ENCODE measurements around the gene COQ4. TPM values are rescaled to one million over a fixed set of nuclear protein-coding genes. Genes with fewer than 3 reads are reported as not detected.
A peak's percentile ranks its signal among the peaks of the same experiment; 100 is the strongest.

Gene COQ4
- total RNA-seq, 1 donor from 2014 or later: 35.6 TPM

- no peak for DNase-seq
Observed at GRCh38 chr9:128342971-128343680, 20.5 kb downstream of the COQ4 start.

- DNase-seq: no peak
Observed at GRCh38 chr9:128343855-128344254, 21.2 kb downstream of the COQ4 start.

GRCh38 chr9:128344931-128345605, 22.4 kb downstream of the COQ4 start:
- DNase-seq: no peak

GRCh38 chr9:128349125-128349524, 26.5 kb downstream of the COQ4 start:
- no peak for DNase-seq

- no peak for DNase-seq
Observed at GRCh38 chr9:128349772-128350171, 27.1 kb downstream of the COQ4 start.

- no peak for DNase-seq
Observed at GRCh38 chr9:128355451-128355850, 32.8 kb downstream of the COQ4 start.

- DNase-seq: no peak
Observed at GRCh38 chr9:128358090-128358489, 35.5 kb downstream of the COQ4 start.

GRCh38 chr9:128358861-128359260, 36.2 kb downstream of the COQ4 start:
- no peak for DNase-seq

GRCh38 chr9:128360826-128361225, 38.2 kb downstream of the COQ4 start:
- DNase-seq: no peak

- peak; percentile 26 for DNase-seq
Observed at GRCh38 chr9:128361296-128361985, 38.8 kb downstream of the COQ4 start.

- DNase-seq: peak; percentile 91
Observed at GRCh38 chr9:128361986-128362646, 39.5 kb downstream of the COQ4 start.

GRCh38 chr9:128362774-128363173, 40.1 kb downstream of the COQ4 start:
- DNase-seq: no peak

- DNase-seq: no peak
Observed at GRCh38 chr9:128365525-128365924, 42.9 kb downstream of the COQ4 start.

GRCh38 chr9:128369024-128369706, 46.5 kb downstream of the COQ4 start:
- no peak for DNase-seq

GRCh38 chr9:128370367-128370751, 47.7 kb downstream of the COQ4 start:
- DNase-seq: no peak

- peak; percentile 96 for DNase-seq
Observed at GRCh38 chr9:128370752-128371629, 48.4 kb downstream of the COQ4 start, which contains the start of gene URM1. Gene URM1 (plus strand): TSS chr9:128371374. CDS start chr9:128371381, 7 bp downstream.

GRCh38 chr9:128371630-128372117, 49.0 kb downstream of the COQ4 start:
- DNase-seq: peak; percentile 32

GRCh38 chr9:128372188-128372641, 49.6 kb downstream of the COQ4 start:
- peak; percentile 60 for DNase-seq

GRCh38 chr9:128372784-128373183, 50.1 kb downstream of the COQ4 start:
- peak; percentile 46 for DNase-seq

GRCh38 chr9:128374221-128374675, 51.6 kb downstream of the COQ4 start:
- DNase-seq: no peak

- DNase-seq: no peak
Observed at GRCh38 chr9:128375865-128376264, 53.2 kb downstream of the COQ4 start.
